RWPE2 (cell line): ENCODE measurements around the gene MRPL33.

Experiments used
- ATAC-seq: fragments of 200-7000 bp; cut with Tn5 transposase; 3 replicates; pipeline ENCODE4 v1.9.1; 2021; ENCODE audit warnings: low read depth
- DNase-seq: peaks from one replicate; pipeline ENCODE4 v3.0.0-alpha.2; 2020; ENCODE audit warnings: low spot score
- H3K27ac ChIP-seq: fragments of 450-650 bp; 2 replicates; pipeline ENCODE4 v1.5.1; 2017; ENCODE audit warnings: mild to moderate bottlenecking; ENCODE audit not compliant: poor library complexity, severe bottlenecking
- H3K27me3 ChIP-seq: fragments of 250-450 bp; sonication (Bioruptor Pico); 2 replicates; pipeline ENCODE4 v1.5.1; 2021; ENCODE audit warnings: mild to moderate bottlenecking, moderate library complexity; ENCODE audit not compliant: insufficient read depth, poor library complexity, severe bottlenecking
- H3K36me3 ChIP-seq: fragments of 250-450 bp; sonication (Bioruptor Pico); 2 replicates; pipeline ENCODE4 v1.5.1; 2020; ENCODE audit warnings: low read depth, mild to moderate bottlenecking, moderate library complexity
- H3K4me1 ChIP-seq: fragments of 250-450 bp; sonication (Bioruptor Pico); 2 replicates; pipeline ENCODE4 v1.5.1; 2021; ENCODE audit warnings: mild to moderate bottlenecking, moderate library complexity; ENCODE audit not compliant: insufficient read depth, poor library complexity, severe bottlenecking
- H3K4me3 ChIP-seq: fragments of 250-450 bp; sonication (Bioruptor Pico); 2 replicates; pipeline ENCODE4 v1.5.1; 2021; ENCODE audit warnings: mild to moderate bottlenecking, moderate library complexity; ENCODE audit not compliant: severe bottlenecking
- H3K9me3 ChIP-seq: fragments of 250-450 bp; sonication (Bioruptor Pico); 2 replicates; pipeline ENCODE4 v1.5.1; 2021; ENCODE audit warnings: mild to moderate bottlenecking, moderate library complexity; ENCODE audit not compliant: severe bottlenecking
- TF ChIP-seq, protein P1 (sequence below): fragments of 450-650 bp; IDR thresholded peaks from one replicate; pipeline ENCODE4 v1.5.1; 2017; ENCODE audit warnings: mild to moderate bottlenecking, moderate library complexity; ENCODE audit not compliant: poor library complexity, severe bottlenecking

The MRPL33 gene

DNA sequence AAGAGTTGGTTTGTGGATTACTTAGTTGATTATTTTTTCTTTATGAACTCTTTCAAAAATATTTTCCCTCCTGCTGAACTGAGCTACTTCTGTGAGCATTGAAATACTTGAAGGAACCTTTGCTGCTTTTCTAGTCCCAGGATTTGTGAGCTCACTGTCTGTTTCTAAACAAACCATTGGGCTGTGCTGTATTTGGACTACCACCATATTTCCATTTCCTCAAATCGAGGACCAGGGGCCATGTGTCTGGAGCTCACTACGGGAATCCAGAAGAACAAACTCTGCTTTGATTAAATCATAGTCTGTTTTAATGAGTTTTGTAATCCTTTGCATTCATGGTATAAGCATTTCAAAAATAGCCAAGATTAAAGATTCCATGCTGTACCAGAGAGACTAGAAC lies 1.3 kb downstream of the MRPL33 start:
- peak overlapping the region; percentile 83 for H3K4me3 ChIP-seq

DNA sequence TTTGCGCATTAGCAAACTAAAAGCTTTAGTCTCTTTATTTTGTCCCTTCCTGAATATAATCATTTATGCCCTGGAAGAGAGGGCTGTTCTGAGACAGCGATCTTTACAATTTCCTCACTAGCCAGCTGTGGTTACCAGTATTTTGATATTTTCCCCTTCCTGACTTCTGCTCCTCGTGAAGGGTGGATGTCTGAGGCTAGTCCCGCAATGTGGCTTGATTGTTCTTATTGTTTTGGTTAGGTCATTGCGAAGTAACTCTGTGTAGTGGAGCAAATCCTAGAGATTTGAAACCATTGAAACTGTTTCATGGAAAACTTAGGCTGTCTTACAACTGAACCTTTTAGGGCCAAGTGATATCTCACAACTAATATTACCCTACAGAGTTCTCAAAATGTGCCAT lies 2.4 kb downstream of the MRPL33 start:
- TF ChIP-seq, protein P1, sequence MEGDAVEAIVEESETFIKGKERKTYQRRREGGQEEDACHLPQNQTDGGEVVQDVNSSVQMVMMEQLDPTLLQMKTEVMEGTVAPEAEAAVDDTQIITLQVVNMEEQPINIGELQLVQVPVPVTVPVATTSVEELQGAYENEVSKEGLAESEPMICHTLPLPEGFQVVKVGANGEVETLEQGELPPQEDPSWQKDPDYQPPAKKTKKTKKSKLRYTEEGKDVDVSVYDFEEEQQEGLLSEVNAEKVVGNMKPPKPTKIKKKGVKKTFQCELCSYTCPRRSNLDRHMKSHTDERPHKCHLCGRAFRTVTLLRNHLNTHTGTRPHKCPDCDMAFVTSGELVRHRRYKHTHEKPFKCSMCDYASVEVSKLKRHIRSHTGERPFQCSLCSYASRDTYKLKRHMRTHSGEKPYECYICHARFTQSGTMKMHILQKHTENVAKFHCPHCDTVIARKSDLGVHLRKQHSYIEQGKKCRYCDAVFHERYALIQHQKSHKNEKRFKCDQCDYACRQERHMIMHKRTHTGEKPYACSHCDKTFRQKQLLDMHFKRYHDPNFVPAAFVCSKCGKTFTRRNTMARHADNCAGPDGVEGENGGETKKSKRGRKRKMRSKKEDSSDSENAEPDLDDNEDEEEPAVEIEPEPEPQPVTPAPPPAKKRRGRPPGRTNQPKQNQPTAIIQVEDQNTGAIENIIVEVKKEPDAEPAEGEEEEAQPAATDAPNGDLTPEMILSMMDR = no peak
- Histone ChIP-seq H3K36me3 (peaks cover 47% of the 10 kb centered on the region), H3K4me1 (peaks cover 31% of the 10 kb centered on the region), H3K27me3 (no peaks in the 10 kb centered on the region), H3K27ac (peak overlapping the region; percentile 95), H3K4me3 (peak overlapping the region; percentile 83), H3K9me3 (no peaks in the 10 kb centered on the region)
- ATAC-seq (no peak), DNase-seq (no peak)

More for the DNA sequence above, 1.3 kb downstream of the MRPL33 start:
- H3K4me1 ChIP-seq = peaks cover 27% of the 10 kb centered on the region
- TF ChIP-seq, protein P1 = no peak
- peaks cover 35% of the 10 kb centered on the region for H3K36me3 ChIP-seq
- ATAC-seq (no peak), DNase-seq (no peak)
- no peaks in the 10 kb centered on the region for H3K27me3 ChIP-seq
- H3K27ac ChIP-seq = peak overlapping the region; percentile 95
- H3K9me3 ChIP-seq = no peaks in the 10 kb centered on the region

- TF ChIP-seq, protein P1 = no peak
- Histone ChIP-seq H3K36me3 (peaks cover 58% of the 10 kb centered on the region), H3K4me3 (no peak overlapping the region), H3K27ac (peak overlapping the region; percentile 95), H3K27me3 (no peaks in the 10 kb centered on the region), H3K9me3 (no peaks in the 10 kb centered on the region), H3K4me1 (peaks cover 31% of the 10 kb centered on the region)
- peak; percentile 87 for DNase-seq
- peak; percentile 40 for ATAC-seq
These were observed 4.6 kb downstream of the MRPL33 start for GRCh38 chr2:27776097-27776496.

DNA sequence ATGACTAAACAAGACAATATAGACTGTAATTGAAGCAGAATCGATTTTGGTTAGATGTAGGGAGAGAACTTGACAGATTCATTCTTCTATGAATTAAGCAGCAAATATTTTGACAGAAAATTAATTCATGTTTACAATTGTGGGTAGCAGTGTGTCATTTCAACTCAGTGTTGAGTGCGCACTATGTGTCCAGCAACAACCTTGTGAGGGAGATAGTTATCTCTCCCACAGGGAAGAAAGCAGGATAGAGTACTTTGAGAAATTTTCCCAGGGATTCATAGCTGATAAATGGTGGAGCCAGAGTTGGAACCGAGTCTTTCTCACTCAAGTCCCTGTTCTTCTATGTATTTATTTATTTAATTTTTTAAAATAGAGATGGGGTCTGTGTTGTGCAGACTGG lies 5.2 kb downstream of the MRPL33 start:
- Histone ChIP-seq H3K4me1 (peaks cover 31% of the 10 kb centered on the region), H3K9me3 (no peaks in the 10 kb centered on the region), H3K27me3 (no peaks in the 10 kb centered on the region), H3K4me3 (no peak overlapping the region), H3K27ac (peak overlapping the region; percentile 95), H3K36me3 (peaks cover 58% of the 10 kb centered on the region)
- no peak for DNase-seq
- no peak for ATAC-seq
- TF ChIP-seq, protein P1 = no peak

GRCh38 chr2:27779417-27780055 lies 8.0 kb downstream of the MRPL33 start:
- Histone ChIP-seq H3K9me3 (no peaks in the 10 kb centered on the region), H3K27me3 (no peaks in the 10 kb centered on the region), H3K36me3 (peaks cover 51% of the 10 kb centered on the region), H3K27ac (peak overlapping the region; percentile 95), H3K4me3 (no peak overlapping the region), H3K4me1 (peaks cover 25% of the 10 kb centered on the region)
- DNase-seq (no peak), ATAC-seq (no peak)
- TF ChIP-seq, protein P1 = no peak
